GM12865 (cell line): Measurements from ENCODE around the gene LANCL1.
A peak's percentile ranks its signal among the peaks of the same experiment; 100 is the strongest.
"Not testable (repeated sequence)": the region's sequence is repeated elsewhere in the genome, so short reads cannot be mapped to it uniquely, and the experiment has no call there.

ENCODE experiments used
- DNase-seq: peaks from one replicate; pipeline ENCODE4 v3.0.0; 2010; ENCODE audit warnings: low read depth
- H3K4me3 ChIP-seq: 2 replicates; pipeline ENCODE4 v1.5.1; 2011; ENCODE audit warnings: mild to moderate bottlenecking, low read depth, low read length, control low read depth
- CTCF ChIP-seq: IDR thresholded peaks from 2 replicates; pipeline ENCODE4 v1.5.1; 2011; ENCODE audit warnings: low read length, control low read depth, low read depth, inconsistent platforms; ENCODE audit not compliant: insufficient read depth; ENCODE audit errors: missing control alignments

The LANCL1 gene

GRCh38 chr2:210452194-210452593, 24.4 kb downstream of the LANCL1 start:
- no peak for DNase-seq
- no peak for TF ChIP-seq CTCF
- no peak overlapping the region for H3K4me3 ChIP-seq

- H3K4me3 ChIP-seq, DNase-seq: not testable (repeated sequence)
Observed at GRCh38 chr2:210450942-210451341, 25.6 kb downstream of the LANCL1 start.

GRCh38 chr2:210445732-210446131, 30.8 kb downstream of the LANCL1 start:
- DNase-seq = no peak
- no peak overlapping the region for H3K4me3 ChIP-seq
- no peak for TF ChIP-seq CTCF

- TF ChIP-seq CTCF = peak; percentile 46
- H3K4me3 ChIP-seq = no peak overlapping the region
- DNase-seq = peak; percentile 24
Observed at GRCh38 chr2:210445116-210445707, 31.3 kb downstream of the LANCL1 start.

GRCh38 chr2:210443527-210443926, 33.0 kb downstream of the LANCL1 start:
- H3K4me3 ChIP-seq = no peak overlapping the region
- no peak for DNase-seq
- TF ChIP-seq CTCF = no peak

GRCh38 chr2:210442878-210443277, 33.7 kb downstream of the LANCL1 start:
- TF ChIP-seq CTCF = no peak
- H3K4me3 ChIP-seq = no peak overlapping the region
- DNase-seq = no peak

- no peak overlapping the region for H3K4me3 ChIP-seq
- no peak for TF ChIP-seq CTCF
- peak; percentile 3 for DNase-seq
Observed at GRCh38 chr2:210442457-210442856, 34.1 kb downstream of the LANCL1 start.
